HG03039 (cell line): Measurements from ENCODE around the gene BTBD7.

ENCODE experiments used
- ATAC-seq: cut with Tn5 transposase; IDR thresholded peaks from one replicate; pipeline ENCODE4 v1.9.1; 2021; ENCODE audit warnings: mild to moderate bottlenecking, moderate library complexity; ENCODE audit not compliant: unreplicated experiment

Gene BTBD7

DNA sequence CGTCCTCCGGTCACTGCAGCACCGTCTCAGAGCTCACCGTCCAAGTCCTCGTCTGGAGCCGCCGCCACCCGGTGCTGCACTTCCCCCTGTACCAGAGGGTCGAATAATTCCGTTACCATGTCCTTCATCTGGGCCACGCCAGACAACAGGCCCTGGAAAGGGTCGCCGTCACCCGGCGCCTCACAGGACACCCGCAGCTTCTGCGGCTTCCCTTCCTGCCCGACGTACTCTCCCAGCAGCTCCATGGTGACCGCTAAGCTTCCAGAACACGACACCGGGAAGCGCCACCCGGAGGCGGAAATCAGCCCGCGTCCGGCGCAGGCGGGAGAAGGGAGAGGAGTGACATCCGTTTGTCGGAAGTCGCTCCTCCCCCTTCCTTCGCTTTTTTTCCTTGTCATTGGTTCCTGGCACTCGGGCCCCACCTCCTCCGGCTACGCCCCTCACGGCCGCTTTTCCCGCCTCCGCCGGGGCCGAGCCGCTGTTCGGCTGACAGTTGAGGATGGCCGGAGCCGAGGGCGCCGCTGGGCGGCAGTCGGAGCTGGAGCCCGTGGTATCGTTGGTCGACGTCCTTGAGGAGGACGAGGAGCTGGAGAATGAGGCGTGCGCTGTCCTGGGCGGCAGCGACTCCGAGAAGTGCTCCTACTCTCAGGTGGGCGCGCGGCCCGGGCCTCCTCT lies 125.9 kb downstream of the BTBD7 start, which contains the start of the genes GON7 and UBR7:
TSS of gene GON7 (minus strand) at position 273 of the 675 bp plus-strand sequence. CDS start at position 245, 28 bp downstream.
TSS of gene UBR7 (plus strand) at position 464 of the 675 bp plus-strand sequence. CDS start at position 500, 36 bp downstream.
- ATAC-seq, result peak; percentile 81

DNA sequence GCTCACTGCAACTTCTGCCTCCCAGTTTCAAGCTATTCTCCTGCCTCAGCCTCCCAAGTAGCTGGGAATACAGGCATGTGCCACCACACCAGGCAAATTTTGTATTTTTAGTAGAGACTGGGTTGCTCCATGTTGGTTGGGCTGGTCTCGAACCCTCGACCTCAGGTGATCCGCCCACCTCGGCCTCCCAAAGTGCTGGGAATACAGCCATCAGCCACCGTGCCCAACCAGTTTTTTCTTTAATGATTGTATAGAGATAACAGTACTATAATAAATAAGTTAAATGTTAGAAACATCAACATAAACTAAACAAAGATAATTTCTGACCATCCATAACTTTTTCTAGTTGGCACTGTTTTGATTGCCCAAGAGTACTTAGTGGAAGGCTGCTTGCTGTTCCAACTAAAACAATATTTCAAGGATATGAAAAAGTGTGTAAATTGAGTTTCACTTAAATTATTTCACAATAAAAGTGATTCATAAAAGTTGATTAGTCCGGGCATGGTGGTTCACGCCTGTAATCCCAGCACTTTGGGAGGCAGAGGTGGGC lies 131.6 kb downstream of the BTBD7 start:
- ATAC-seq, result no peak

DNA sequence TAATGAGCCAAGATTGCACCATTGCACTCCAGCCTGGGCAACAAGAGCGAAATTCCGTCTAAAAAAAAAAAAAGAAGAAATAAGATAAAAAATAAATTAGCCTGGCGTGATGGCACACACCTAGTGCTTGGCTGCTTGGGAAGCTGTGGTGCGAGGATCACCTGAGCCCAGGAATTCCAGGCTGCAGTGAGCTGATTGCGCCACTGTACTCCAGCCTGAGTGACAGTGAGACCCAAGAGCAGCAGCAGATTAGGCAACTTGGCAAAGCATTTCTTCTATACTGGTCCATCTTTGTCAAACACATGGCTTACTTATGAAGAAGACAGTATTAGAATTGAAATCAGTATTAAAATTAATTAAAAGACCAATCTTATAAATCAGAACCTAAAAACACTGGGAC lies 132.3 kb downstream of the BTBD7 start:
- no peak for ATAC-seq

DNA sequence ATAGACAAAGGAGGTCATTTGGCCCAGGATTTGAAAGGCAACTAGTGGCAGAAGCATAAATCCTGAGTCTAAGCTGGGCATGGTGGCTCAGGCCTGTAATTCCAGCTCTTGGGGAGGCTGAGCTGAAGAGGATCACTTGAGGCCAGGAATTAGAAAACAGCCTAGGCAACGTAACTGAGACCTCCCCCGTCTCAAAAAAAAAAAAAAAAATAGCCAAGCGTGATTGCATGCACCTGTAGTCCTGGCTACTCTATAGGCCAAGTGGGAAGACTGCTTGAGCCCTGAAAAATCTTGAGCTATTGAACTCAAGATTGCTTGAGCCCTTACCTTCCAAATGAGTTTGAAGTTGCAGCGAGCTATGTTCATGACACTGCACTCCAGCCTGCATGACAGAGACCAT lies 133.8 kb downstream of the BTBD7 start:
- ATAC-seq, result no peak

- ATAC-seq, result no peak
Measured at GRCh38 chr14:93195316-93195999, 137.4 kb downstream of the BTBD7 start.
